Measurements from ENCODE around the gene FBXO31. TPM values are rescaled to one million over a fixed set of nuclear protein-coding genes. Genes with fewer than 3 reads are reported as not detected.

Gene FBXO31
- total and polyA plus RNA-seq, 2 of the 8 experiments (the other 6 are each of a cell fraction or from before 2014, with no cell fraction given), result 8.3 to 21.6 TPM

- TF ChIP-seq NANOG (IDR thresholded peaks at IDR 0.05; ENCODE audit: insufficient read depth, low read depth, low read length, poor library complexity, severe bottlenecking) (no peak), RAD21 (IDR thresholded peaks at IDR 0.05 in 1 of 2, conservative IDR thresholded peaks at IDR 0.05 in 1 of 2; ENCODE audit: low read depth in 2 of 2, low read length in 2 of 2) (no peak), CHD7 (IDR thresholded peaks at IDR 0.05; ENCODE audit: insufficient replicate concordance, low read length) (no peak)
These were observed 62.9 kb downstream of the FBXO31 start (continued) for GRCh38 chr16:87320510-87321227.

Data from H1 (cell line).